ENCODE measurements around the gene GLRX2.

DNA sequence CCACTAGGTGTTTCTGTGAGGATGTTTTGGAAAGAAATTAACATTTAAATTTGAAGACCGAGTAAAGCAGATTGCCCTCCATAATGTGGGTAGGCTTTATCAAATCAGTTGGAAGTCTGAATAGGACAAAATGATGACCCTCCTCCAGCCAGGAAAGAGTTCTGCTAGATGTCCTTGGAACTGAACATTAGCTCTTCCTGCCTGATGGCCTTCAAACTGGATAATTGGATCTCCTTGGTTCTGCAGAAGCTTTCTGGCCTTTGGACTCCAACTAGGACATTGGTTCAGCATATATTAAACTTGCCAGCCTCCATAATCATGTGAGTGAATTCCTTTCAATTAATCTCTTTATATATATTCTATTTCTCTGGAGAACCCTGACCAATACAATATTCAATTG lies 4.4 kb upstream of the GLRX2 start:
- TF ChIP-seq TAF1 (conservative IDR thresholded peaks at IDR 0.05): no peak
- TF ChIP-seq MAX (IDR thresholded peaks at IDR 0.05): no peak

All from liver (tissue), 2 donors.